ENCODE data around the gene BMPER.

BMPER gene

GRCh38 chr7:34135924-34136323 lies 230.6 kb downstream of the BMPER start:
- Histone ChIP-seq H4K20me1 (no peaks in the 10 kb centered on the region), H3K4me3 (no peak overlapping the region), H3K4me1 (no peaks in the 10 kb centered on the region), H3K27ac (no peak overlapping the region), H3K36me3 (no peaks in the 10 kb centered on the region), H3K9me3 (no peaks in the 10 kb centered on the region), H3K4me2 (no peak overlapping the region), H3K9ac (no peak overlapping the region), H3K27me3 (no peaks in the 10 kb centered on the region)
- no peak for TF ChIP-seq Cebpa-rat (IDR thresholded peaks at IDR 0.05)

DNA sequence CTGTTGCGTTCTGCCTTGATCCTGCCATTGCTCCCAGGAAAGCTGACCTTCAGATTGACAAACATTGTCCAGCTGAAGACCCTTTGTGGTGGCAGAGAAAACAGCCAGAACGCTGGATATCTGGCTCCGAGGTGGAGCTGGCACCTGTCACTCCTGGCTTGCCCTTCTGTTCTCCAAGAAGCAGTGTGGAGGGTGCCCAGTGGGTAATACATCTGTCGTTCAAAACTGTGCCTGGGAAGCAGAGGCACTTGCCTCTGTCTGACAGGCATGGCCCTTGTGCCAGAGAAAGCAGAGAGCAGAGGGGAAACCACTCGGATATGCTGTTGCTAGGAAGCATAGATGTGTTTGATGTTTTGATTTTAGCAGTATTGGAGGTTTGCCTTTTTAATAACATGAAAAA lies 231.4 kb downstream of the BMPER start:
- Histone ChIP-seq H3K27me3 (no peaks in the 10 kb centered on the region), H3K36me3 (no peaks in the 10 kb centered on the region), H4K20me1 (no peaks in the 10 kb centered on the region), H3K4me2 (no peak overlapping the region), H3K9ac (no peak overlapping the region), H3K27ac (no peak overlapping the region), H3K4me1 (no peaks in the 10 kb centered on the region), H3K4me3 (no peak overlapping the region), H3K9me3 (no peaks in the 10 kb centered on the region)
- TF ChIP-seq Cebpa-rat (IDR thresholded peaks at IDR 0.05) = no peak

GRCh38 chr7:34137176-34137575 lies 231.8 kb downstream of the BMPER start:
- H3K27ac ChIP-seq = no peak overlapping the region
- no peak overlapping the region for H3K4me2 ChIP-seq
- H3K9ac ChIP-seq = no peak overlapping the region
- no peaks in the 10 kb centered on the region for H3K27me3 ChIP-seq
- no peaks in the 10 kb centered on the region for H3K4me1 ChIP-seq
- no peak for TF ChIP-seq Cebpa-rat (IDR thresholded peaks at IDR 0.05)
- no peaks in the 10 kb centered on the region for H3K36me3 ChIP-seq
- no peak overlapping the region for H3K4me3 ChIP-seq
- no peaks in the 10 kb centered on the region for H3K9me3 ChIP-seq
- H4K20me1 ChIP-seq = no peaks in the 10 kb centered on the region

DNA sequence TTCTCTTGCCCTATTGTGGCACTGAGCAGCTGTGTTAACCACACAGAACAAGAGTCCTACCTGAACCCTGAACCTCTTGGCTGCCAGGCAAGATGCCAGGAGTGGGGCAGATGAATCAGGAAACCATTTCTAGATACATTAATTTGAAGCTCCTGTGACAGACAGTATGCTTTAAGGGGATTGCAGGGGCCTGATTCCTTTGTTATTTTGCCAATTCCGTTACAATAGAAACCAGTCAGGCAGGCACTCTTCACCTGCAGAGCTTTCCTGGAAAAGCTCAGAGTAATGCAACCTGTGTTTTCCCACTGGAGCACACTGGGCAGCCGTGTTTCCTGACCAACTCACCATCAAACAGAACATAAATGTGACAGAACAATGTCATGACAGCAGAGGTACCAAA lies 233.1 kb downstream of the BMPER start:
- Histone ChIP-seq H3K9ac (no peak overlapping the region), H3K4me3 (no peak overlapping the region), H3K4me2 (no peak overlapping the region), H3K27me3 (no peaks in the 10 kb centered on the region), H3K36me3 (no peaks in the 10 kb centered on the region), H3K9me3 (no peaks in the 10 kb centered on the region), H3K27ac (no peak overlapping the region), H3K4me1 (no peaks in the 10 kb centered on the region), H4K20me1 (no peaks in the 10 kb centered on the region)
- no peak for TF ChIP-seq Cebpa-rat (IDR thresholded peaks at IDR 0.05)

DNA sequence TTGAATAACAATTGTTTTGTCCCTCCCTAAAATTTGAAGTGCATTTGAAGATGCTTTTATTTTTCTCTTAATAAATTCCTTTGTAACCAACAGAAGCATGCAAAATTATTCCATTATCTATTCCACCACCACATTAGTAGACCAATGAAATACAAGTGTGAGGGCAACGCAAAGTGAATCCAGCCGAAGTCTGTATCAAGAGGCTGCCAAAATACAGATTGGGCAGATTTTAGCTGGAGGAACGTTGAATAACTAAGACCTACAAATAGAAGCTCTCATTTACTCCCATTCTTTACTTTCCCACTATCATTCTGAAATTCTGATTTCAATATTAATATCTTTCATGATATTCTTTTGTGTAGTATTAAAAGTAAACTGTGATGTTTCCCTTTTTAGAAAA lies 233.7 kb downstream of the BMPER start:
- H4K20me1 ChIP-seq = no peaks in the 10 kb centered on the region
- H3K4me3 ChIP-seq = no peak overlapping the region
- no peaks in the 10 kb centered on the region for H3K36me3 ChIP-seq
- H3K9ac ChIP-seq = no peak overlapping the region
- no peaks in the 10 kb centered on the region for H3K9me3 ChIP-seq
- H3K27ac ChIP-seq = no peak overlapping the region
- H3K4me2 ChIP-seq = no peak overlapping the region
- H3K27me3 ChIP-seq = no peaks in the 10 kb centered on the region
- no peaks in the 10 kb centered on the region for H3K4me1 ChIP-seq
- TF ChIP-seq Cebpa-rat (IDR thresholded peaks at IDR 0.05) = no peak

DNA sequence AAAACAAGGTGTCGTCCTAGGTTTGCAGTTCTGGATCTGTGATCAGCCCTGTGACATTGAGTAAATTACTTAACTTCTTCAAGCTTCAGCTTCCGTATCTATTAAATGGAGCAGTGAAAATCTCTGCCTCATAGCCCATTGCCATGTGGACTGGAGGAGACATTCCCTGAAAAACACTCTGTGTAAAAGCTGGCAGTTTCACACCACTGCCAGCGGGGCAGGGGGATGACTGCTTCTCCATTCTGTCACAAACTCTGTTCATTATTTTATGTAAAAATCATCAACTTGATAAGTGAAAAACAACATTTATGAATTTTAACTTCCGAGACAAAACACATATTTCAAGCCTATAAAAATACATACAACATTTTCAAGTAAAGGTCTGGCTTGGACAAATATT lies 234.7 kb downstream of the BMPER start:
- no peak overlapping the region for H3K4me2 ChIP-seq
- H3K36me3 ChIP-seq = no peaks in the 10 kb centered on the region
- H4K20me1 ChIP-seq = no peaks in the 10 kb centered on the region
- no peaks in the 10 kb centered on the region for H3K4me1 ChIP-seq
- no peak overlapping the region for H3K27ac ChIP-seq
- no peaks in the 10 kb centered on the region for H3K9me3 ChIP-seq
- no peak overlapping the region for H3K4me3 ChIP-seq
- H3K9ac ChIP-seq = no peak overlapping the region
- no peaks in the 10 kb centered on the region for H3K27me3 ChIP-seq
- TF ChIP-seq Cebpa-rat (IDR thresholded peaks at IDR 0.05) = no peak

DNA sequence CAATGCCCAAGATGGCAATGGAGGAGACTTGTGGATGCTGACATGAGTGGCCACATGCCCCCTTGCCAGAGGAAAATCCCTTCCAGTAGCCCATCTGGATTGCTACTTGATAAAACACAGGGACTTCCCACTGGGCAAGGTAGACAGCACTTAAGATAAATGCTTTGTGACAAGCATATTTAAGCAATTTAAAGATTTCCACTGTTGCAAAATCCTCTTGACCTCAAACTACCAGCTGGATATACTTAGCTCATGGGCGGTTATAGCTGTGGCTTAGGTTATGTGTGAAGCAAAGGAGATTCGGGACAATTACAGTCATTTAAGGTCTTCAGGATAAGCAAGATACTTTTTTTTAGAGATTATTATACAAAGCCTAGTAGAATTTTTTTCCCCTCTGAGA lies 238.1 kb downstream of the BMPER start:
- H3K4me3 ChIP-seq = no peak overlapping the region
- H3K9ac ChIP-seq = no peak overlapping the region
- H3K27me3 ChIP-seq = no peaks in the 10 kb centered on the region
- no peaks in the 10 kb centered on the region for H3K4me1 ChIP-seq
- no peaks in the 10 kb centered on the region for H3K36me3 ChIP-seq
- no peaks in the 10 kb centered on the region for H3K9me3 ChIP-seq
- no peaks in the 10 kb centered on the region for H4K20me1 ChIP-seq
- H3K4me2 ChIP-seq = no peak overlapping the region
- no peak overlapping the region for H3K27ac ChIP-seq
- no peak for TF ChIP-seq Cebpa-rat (IDR thresholded peaks at IDR 0.05)

GRCh38 chr7:34145603-34146002 lies 240.3 kb downstream of the BMPER start:
- Histone ChIP-seq H3K4me2 (no peak overlapping the region), H4K20me1 (no peaks in the 10 kb centered on the region), H3K9ac (no peak overlapping the region), H3K9me3 (no peaks in the 10 kb centered on the region), H3K4me1 (no peaks in the 10 kb centered on the region), H3K4me3 (no peak overlapping the region), H3K36me3 (no peaks in the 10 kb centered on the region), H3K27me3 (no peaks in the 10 kb centered on the region), H3K27ac (no peak overlapping the region)
- no peak for TF ChIP-seq Cebpa-rat (IDR thresholded peaks at IDR 0.05)

- no peak for TF ChIP-seq Cebpa-rat (IDR thresholded peaks at IDR 0.05)
- Histone ChIP-seq H3K9ac (no peak overlapping the region), H3K4me3 (no peak overlapping the region), H3K4me2 (no peak overlapping the region), H3K4me1 (no peaks in the 10 kb centered on the region), H3K9me3 (no peaks in the 10 kb centered on the region), H3K27ac (no peak overlapping the region), H3K36me3 (no peaks in the 10 kb centered on the region), H3K27me3 (no peaks in the 10 kb centered on the region), H4K20me1 (no peaks in the 10 kb centered on the region)
Observed at GRCh38 chr7:34153656-34154270, 248.4 kb downstream of the BMPER start.

- Histone ChIP-seq H3K4me2 (no peak overlapping the region), H3K27me3 (no peaks in the 10 kb centered on the region), H3K9ac (no peak overlapping the region), H3K4me1 (no peaks in the 10 kb centered on the region), H4K20me1 (no peaks in the 10 kb centered on the region), H3K27ac (no peak overlapping the region), H3K9me3 (no peaks in the 10 kb centered on the region), H3K4me3 (no peak overlapping the region), H3K36me3 (no peaks in the 10 kb centered on the region)
- no peak for TF ChIP-seq Cebpa-rat (IDR thresholded peaks at IDR 0.05)
Observed at GRCh38 chr7:34155220-34155908, 250.0 kb downstream of the BMPER start.
